ENCODE results near the gene CTTNBP2NL. TPM values are rescaled to one million over a fixed set of nuclear protein-coding genes. Genes with fewer than 3 reads are reported as not detected.

The CTTNBP2NL gene
- total and polyA plus RNA-seq, 2 of the 4 experiments (the other 2 are of a cell fraction): 12.4 to 22.0 TPM

GRCh38 chr1:112357467-112357866 lies 38.5 kb upstream of the CTTNBP2NL start:
- 0 out of 2 replicates have a peak, but pooled peaks cover 1% of the 10 kb centered on the region for H3K9me3 ChIP-seq (ENCODE audit: control insufficient read depth, insufficient read depth, low read length)
- peaks cover 5% of the 10 kb centered on the region for H3K9me1 ChIP-seq (ENCODE audit: insufficient read depth, low read length)
- H3K27ac ChIP-seq (ENCODE audit: insufficient read depth, low read length): no peak overlapping the region
- intact Hi-C loops (cut with micrococcal nuclease): no loop called here
- no peaks in the 10 kb centered on the region for H4K20me1 ChIP-seq (ENCODE audit: insufficient read depth, low read length)
- TF ChIP-seq RFX5 (IDR thresholded peaks at IDR 0.05; ENCODE audit: low read depth, low read length) (no peak), MXI1 (IDR thresholded peaks at IDR 0.05; ENCODE audit: borderline replicate concordance, low read depth, low read length) (no peak), CEBPB (IDR thresholded peaks at IDR 0.05; ENCODE audit: low read depth, low read length) (no peak), MAZ (IDR thresholded peaks at IDR 0.05; ENCODE audit: borderline replicate concordance, low read depth, low read length) (no peak), POLR2A (IDR thresholded peaks at IDR 0.05; ENCODE audit: low read depth, low read length) (no peak), MAFK (IDR thresholded peaks at IDR 0.05; ENCODE audit: low read depth, low read length) (no peak), BHLHE40 (IDR thresholded peaks at IDR 0.05; ENCODE audit: low read depth, low read length) (no peak), CHD1 (IDR thresholded peaks at IDR 0.05; ENCODE audit: low read depth, low read length) (no peak), CTCF (conservative IDR thresholded peaks at IDR 0.05; ENCODE audit: low read depth, low read length) (no peak), SMC3 (IDR thresholded peaks at IDR 0.05; ENCODE audit: low read depth, low read length) (no peak), RAD21 (IDR thresholded peaks at IDR 0.05; ENCODE audit: low read length) (no peak), NFE2L2 (IDR thresholded peaks at IDR 0.05; ENCODE audit: low read depth, low read length) (no peak), RCOR1 (IDR thresholded peaks at IDR 0.05; ENCODE audit: insufficient replicate concordance, low read length) (no peak), FOS (IDR thresholded peaks at IDR 0.05; ENCODE audit: low read depth, low read length) (no peak)
- TF ChIP-seq, protein P1, sequence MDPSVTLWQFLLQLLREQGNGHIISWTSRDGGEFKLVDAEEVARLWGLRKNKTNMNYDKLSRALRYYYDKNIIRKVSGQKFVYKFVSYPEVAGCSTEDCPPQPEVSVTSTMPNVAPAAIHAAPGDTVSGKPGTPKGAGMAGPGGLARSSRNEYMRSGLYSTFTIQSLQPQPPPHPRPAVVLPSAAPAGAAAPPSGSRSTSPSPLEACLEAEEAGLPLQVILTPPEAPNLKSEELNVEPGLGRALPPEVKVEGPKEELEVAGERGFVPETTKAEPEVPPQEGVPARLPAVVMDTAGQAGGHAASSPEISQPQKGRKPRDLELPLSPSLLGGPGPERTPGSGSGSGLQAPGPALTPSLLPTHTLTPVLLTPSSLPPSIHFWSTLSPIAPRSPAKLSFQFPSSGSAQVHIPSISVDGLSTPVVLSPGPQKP (IDR thresholded peaks at IDR 0.05; ENCODE audit: borderline replicate concordance, low read depth, low read length): no peak
- POLR2A ChIA-PET (ENCODE audit: unreplicated experiment): no interaction called here
- no peak overlapping the region for H3K4me3 ChIP-seq (ENCODE audit: insufficient read depth, low read depth, low read length)
- no peak overlapping the region for H4K91ac ChIP-seq (ENCODE audit: insufficient read depth, low read depth, low read length)
- no TSS peak for BruUV-seq (replicated peaks)
- H3K18ac ChIP-seq (ENCODE audit: low read depth, low read length): no peak overlapping the region
- no peak for DNase-seq
- CTCF ChIA-PET: interaction anchor here (0.6 to 7.0 kb wide), 3 partner anchors 13 to 401 kb away, joined by 3 to 42 read pairs (median 3); no protein-coding TSS in a partner anchor
- no peaks in the 10 kb centered on the region for H3K79me1 ChIP-seq (ENCODE audit: low read depth in 1 of 2, low read length in 2 of 2)
- no peak overlapping the region for H2AFZ ChIP-seq (replicated peaks; ENCODE audit: low read length, poor library complexity)
- ATAC-seq (ENCODE audit: low read depth): no peak
- H3K9ac ChIP-seq (ENCODE audit: low read depth, low read length): no peak overlapping the region
- H2BK120ac ChIP-seq (ENCODE audit: low read depth, low read length): no peak overlapping the region
- H3K4me2 ChIP-seq (ENCODE audit: low read depth, low read length): no peak overlapping the region
- H4K8ac ChIP-seq (ENCODE audit: low read depth in 2 of 2, low read length in 2 of 2): no peak overlapping the region
- H3K4me1 ChIP-seq (ENCODE audit: control insufficient read depth, insufficient read depth, low read length): peaks cover 11% of the 10 kb centered on the region
- no peak overlapping the region for H3K4ac ChIP-seq (ENCODE audit: low read depth, low read length)
- no CpG with 5 or more reads among the region's 6 CpGs for WGBS, 2 experiments (ENCODE audit: extremely low coverage in 2 of 2, insufficient read length in 1 of 2)
- no peak overlapping the region for H2AK9ac ChIP-seq (replicated peaks; ENCODE audit: low read depth, low read length, poor library complexity)
- peaks cover 24% of the 10 kb centered on the region for H3K27me3 ChIP-seq (ENCODE audit: control insufficient read depth, insufficient read depth, low read length)
- in situ Hi-C loops (cut with MboI; ENCODE audit: low sequenced_read_pairs): loop anchor here (25.0 kb wide), 1 partner anchor 870 kb away; no protein-coding TSS in a partner anchor
- H2BK5ac ChIP-seq (ENCODE audit: low read depth, low read length, poor library complexity, severe bottlenecking): no peak overlapping the region
- H3K14ac ChIP-seq (replicated peaks; ENCODE audit: low read depth, low read length): no peak overlapping the region
- H2BK20ac ChIP-seq (ENCODE audit: low read depth, low read length): no peak overlapping the region
- no peak overlapping the region for H3K23ac ChIP-seq (ENCODE audit: low read depth, low read length)
- dilution Hi-C loops (cut with HindIII; ENCODE audit: low sequenced_read_pairs, unreplicated experiment): no loop called here
- no peak overlapping the region for H3K56ac ChIP-seq (ENCODE audit: extremely low read depth, insufficient read depth, low read length)
- H4K5ac ChIP-seq (ENCODE audit: low read depth, low read length): no peak overlapping the region
- no peak overlapping the region for H2AK5ac ChIP-seq (ENCODE audit: low read depth, low read length)
- H3K36me3 ChIP-seq (ENCODE audit: control insufficient read depth, insufficient read depth, low read length): no peaks in the 10 kb centered on the region
- H2BK15ac ChIP-seq (ENCODE audit: low read depth, low read length): no peak overlapping the region
